ENCODE measurements around the gene PPM1N.

The PPM1N gene

GRCh38 chr19:45471931-45472562 lies 26.2 kb upstream of the PPM1N start:
- no peak for TF ChIP-seq CTCF (IDR thresholded peaks at IDR 0.05)

GRCh38 chr19:45472563-45473366 lies 25.5 kb upstream of the PPM1N start:
- TF ChIP-seq CTCF (IDR thresholded peaks at IDR 0.05), result no peak

- TF ChIP-seq CTCF (IDR thresholded peaks at IDR 0.05), result no peak
These were observed 24.9 kb upstream of the PPM1N start for GRCh38 chr19:45473367-45473681.

GRCh38 chr19:45473682-45474605 lies 24.3 kb upstream of the PPM1N start:
- no peak for TF ChIP-seq CTCF (IDR thresholded peaks at IDR 0.05)

GRCh38 chr19:45474606-45475521 lies 23.4 kb upstream of the PPM1N start:
- TF ChIP-seq CTCF (IDR thresholded peaks at IDR 0.05), result no peak

GRCh38 chr19:45475537-45476291 lies 22.5 kb upstream of the PPM1N start:
- TF ChIP-seq CTCF (IDR thresholded peaks at IDR 0.05), result no peak

Data from LNCAP (cell line).